Mesodermal cell (in vitro differentiated cells): ENCODE measurements around the gene TMEM106C.

ENCODE experiments used
- H3K27ac ChIP-seq: 2 replicates; pipeline ENCODE4 v1.7.0; 2013; ENCODE audit warnings: mild to moderate bottlenecking, low read depth, low read length, moderate library complexity; ENCODE audit not compliant: severe bottlenecking
- H3K36me3 ChIP-seq: 2 replicates; pipeline ENCODE4 v1.7.1; 2013; ENCODE audit warnings: mild to moderate bottlenecking, low read length, moderate library complexity; ENCODE audit not compliant: control insufficient read depth, insufficient read depth
- H3K4me1 ChIP-seq: one replicate; pipeline ENCODE4 v1.7.1; 2013; ENCODE audit warnings: mild to moderate bottlenecking, low read length; ENCODE audit not compliant: insufficient read depth, control insufficient read depth, poor library complexity, severe bottlenecking
- H3K4me3 ChIP-seq: 2 replicates; pipeline ENCODE4 v1.7.0; 2013; ENCODE audit warnings: low read length, control low read depth, mild to moderate bottlenecking; ENCODE audit not compliant: insufficient read depth, poor library complexity, severe bottlenecking; ENCODE audit errors: extremely low read depth
- H3K9me3 ChIP-seq: 2 replicates; pipeline ENCODE4 v1.7.1; 2013; ENCODE audit warnings: mild to moderate bottlenecking, low read length, moderate library complexity; ENCODE audit not compliant: control insufficient read depth
- WGBS, 2 experiments: methylation state at CpG; one replicate each; pipeline ENCODE4 v1.1.5; 2013; ENCODE audit warnings: missing lambda C conversion rate in 2 of 2; ENCODE audit not compliant: insufficient coverage in 2 of 2; 5-methylcytosine and 5-hydroxymethylcytosine counted together

The TMEM106C gene

GRCh38 chr12:47997321-47997720 lies 33.9 kb downstream of the TMEM106C start:
- no peak overlapping the region for H3K27ac ChIP-seq
- whole genome bisulfite sequencing, 2 experiments, result 73 to 83% methylated on average over 2 to 3 of the region's 3 CpGs
- H3K9me3 ChIP-seq, result no peaks in the 10 kb centered on the region
- peaks cover 4% of the 10 kb centered on the region for H3K4me1 ChIP-seq
- peaks cover 2% of the 10 kb centered on the region for H3K36me3 ChIP-seq
- no peak overlapping the region for H3K4me3 ChIP-seq

- WGBS, 2 experiments, result 58 to 63% methylated on average over 3 to 5 of the region's 9 CpGs
- H3K9me3 ChIP-seq, result no peaks in the 10 kb centered on the region
Measured at GRCh38 chr12:47999816-48000215, 36.4 kb downstream of the TMEM106C start.

GRCh38 chr12:48000878-48001504 lies 37.6 kb downstream of the TMEM106C start:
- H3K4me1 ChIP-seq, result peaks cover 22% of the 10 kb centered on the region
- H3K27ac ChIP-seq, result peak overlapping the region; percentile 53
- 4% methylated on average over 15 to 17 of the region's 18 CpGs for WGBS, 2 experiments
- peak overlapping the region; percentile 46 for H3K4me3 ChIP-seq
- H3K9me3 ChIP-seq, result no peaks in the 10 kb centered on the region
- peaks cover 2% of the 10 kb centered on the region for H3K36me3 ChIP-seq

More at GRCh38 chr12:47999816-48000215, 36.4 kb downstream of the TMEM106C start:
- Histone ChIP-seq H3K4me3 (no peak overlapping the region), H3K4me1 (peaks cover 18% of the 10 kb centered on the region), H3K27ac (no peak overlapping the region), H3K36me3 (peaks cover 2% of the 10 kb centered on the region)

GRCh38 chr12:48001505-48002413 lies 38.4 kb downstream of the TMEM106C start:
- WGBS, 2 experiments, result 1% methylated on average over 42 to 51 of the region's 57 CpGs
- peaks cover 22% of the 10 kb centered on the region for H3K4me1 ChIP-seq
- peak overlapping the region; percentile 53 for H3K27ac ChIP-seq
- H3K36me3 ChIP-seq, result peaks cover 2% of the 10 kb centered on the region
- peak overlapping the region; percentile 46 for H3K4me3 ChIP-seq
- no peaks in the 10 kb centered on the region for H3K9me3 ChIP-seq

- WGBS, 2 experiments, result 0% methylated on average over 4 to 7 of the region's 13 CpGs
- Histone ChIP-seq H3K36me3 (peaks cover 1% of the 10 kb centered on the region), H3K4me1 (peaks cover 22% of the 10 kb centered on the region), H3K4me3 (peak overlapping the region; percentile 46), H3K27ac (peak overlapping the region; percentile 53), H3K9me3 (no peaks in the 10 kb centered on the region)
Measured at GRCh38 chr12:48002414-48002730, 39.0 kb downstream of the TMEM106C start.

- Histone ChIP-seq H3K4me1 (peaks cover 22% of the 10 kb centered on the region), H3K9me3 (no peaks in the 10 kb centered on the region), H3K4me3 (peak overlapping the region; percentile 46), H3K27ac (no peak overlapping the region), H3K36me3 (no peaks in the 10 kb centered on the region)
- 1% methylated on average over 19 to 24 of the region's 26 CpGs for WGBS, 2 experiments
Measured at GRCh38 chr12:48002773-48003218, 39.4 kb downstream of the TMEM106C start.

- no peaks in the 10 kb centered on the region for H3K9me3 ChIP-seq
- H3K36me3 ChIP-seq, result no peaks in the 10 kb centered on the region
- peak overlapping the region; percentile 46 for H3K4me3 ChIP-seq
- WGBS, 2 experiments, result 6% methylated on average over 24 to 28 of the region's 38 CpGs
- no peak overlapping the region for H3K27ac ChIP-seq
- H3K4me1 ChIP-seq, result peaks cover 22% of the 10 kb centered on the region
Measured at GRCh38 chr12:48003226-48004052, 40.0 kb downstream of the TMEM106C start.

GRCh38 chr12:48004053-48004941 lies 40.9 kb downstream of the TMEM106C start, which contains the start of gene COL2A1:
COL2A1 (minus strand) TSS chr12:48004476; CDS start chr12:48004321, 155 bp downstream.
- WGBS, 2 experiments, result 0 to 1% methylated on average over 63 to 67 of the region's 83 CpGs
- Histone ChIP-seq H3K4me3 (peak within 1 kb of the TSS; percentile 46), H3K4me1 (peaks cover 22% of the 10 kb centered on the region), H3K9me3 (no peaks in the 10 kb centered on the region), H3K27ac (no peak within 1 kb of the TSS), H3K36me3 (no peaks in the 10 kb centered on the region)

- H3K4me1 ChIP-seq, result peaks cover 22% of the 10 kb centered on the region
- peak overlapping the region; percentile 46 for H3K4me3 ChIP-seq
- H3K27ac ChIP-seq, result no peak overlapping the region
- no peaks in the 10 kb centered on the region for H3K36me3 ChIP-seq
- 9 to 11% methylated on average over 22 to 29 of the region's 30 CpGs for WGBS, 2 experiments
- no peaks in the 10 kb centered on the region for H3K9me3 ChIP-seq
Measured at GRCh38 chr12:48005001-48005749, 41.8 kb downstream of the TMEM106C start.
